Cortex of kidney (tissue), 1 donor: ENCODE results near the gene CLCN4.

Source experiments
- DNase-seq: peaks from one replicate; lab custom pipeline; 2025; lab: John Stamatoyannopoulos, UW

CLCN4 gene

DNA sequence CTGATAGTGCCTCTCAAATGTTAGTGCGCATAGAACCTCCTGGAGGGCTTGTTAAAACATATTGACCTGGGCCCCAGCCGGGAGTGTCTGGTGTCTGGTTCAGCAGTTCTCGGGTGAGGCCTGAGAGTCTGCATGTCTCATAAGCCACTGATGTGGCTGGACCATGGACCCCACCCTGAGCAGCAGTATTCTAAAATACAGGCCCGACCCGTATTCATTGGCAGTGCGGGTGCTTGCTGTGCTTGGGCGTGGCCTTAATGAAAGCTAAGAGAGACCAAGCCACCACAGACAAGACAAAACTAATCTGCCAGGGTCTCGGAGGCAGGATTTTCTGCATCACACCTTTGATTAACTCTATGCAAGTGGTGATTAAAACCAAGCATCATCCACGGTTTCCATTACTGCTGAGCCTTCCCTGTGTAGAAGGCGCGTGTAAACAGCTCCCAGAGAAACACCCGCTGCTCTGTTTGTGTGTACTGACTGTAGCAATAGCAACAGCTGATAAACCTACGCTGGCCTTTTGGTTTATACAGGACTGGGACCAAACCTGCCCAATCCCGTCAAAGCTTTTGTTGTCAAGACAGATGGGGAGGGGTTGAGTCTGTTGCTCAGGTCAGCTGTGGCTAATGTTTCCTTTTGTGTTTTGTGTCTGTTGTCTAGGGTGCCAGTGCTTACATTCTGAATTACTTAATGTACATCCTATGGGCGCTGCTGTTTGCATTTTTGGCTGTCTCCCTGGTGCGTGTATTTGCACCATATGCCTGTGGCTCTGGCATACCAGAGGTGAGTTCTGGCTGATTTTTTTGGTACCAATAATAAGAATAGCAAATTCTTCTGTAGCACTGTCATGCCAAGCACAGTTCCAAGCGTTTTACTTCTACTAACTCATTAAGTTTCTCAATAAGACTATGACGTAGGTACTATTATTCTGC lies 40.8 kb downstream of the CLCN4 start:
- DNase-seq = no peak

DNA sequence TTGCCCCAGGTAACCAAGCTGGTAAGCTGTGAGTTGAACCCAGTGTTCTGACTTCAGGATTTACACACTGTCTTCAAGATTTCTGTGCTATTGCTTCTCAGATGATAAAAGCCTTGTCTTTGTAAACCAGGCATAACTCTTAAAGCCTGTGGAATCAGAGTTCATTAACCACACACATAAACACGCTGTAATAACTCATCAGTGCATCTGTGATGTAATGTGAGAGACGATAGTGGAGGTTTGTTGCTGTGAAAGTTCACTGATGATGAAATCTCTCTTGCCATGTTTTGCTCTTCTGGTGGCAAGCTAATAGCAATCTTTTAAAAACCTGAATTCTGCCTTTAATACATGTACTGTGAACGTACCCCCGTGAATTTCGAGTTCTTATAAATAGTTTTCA lies 41.5 kb downstream of the CLCN4 start:
- no peak for DNase-seq

DNA sequence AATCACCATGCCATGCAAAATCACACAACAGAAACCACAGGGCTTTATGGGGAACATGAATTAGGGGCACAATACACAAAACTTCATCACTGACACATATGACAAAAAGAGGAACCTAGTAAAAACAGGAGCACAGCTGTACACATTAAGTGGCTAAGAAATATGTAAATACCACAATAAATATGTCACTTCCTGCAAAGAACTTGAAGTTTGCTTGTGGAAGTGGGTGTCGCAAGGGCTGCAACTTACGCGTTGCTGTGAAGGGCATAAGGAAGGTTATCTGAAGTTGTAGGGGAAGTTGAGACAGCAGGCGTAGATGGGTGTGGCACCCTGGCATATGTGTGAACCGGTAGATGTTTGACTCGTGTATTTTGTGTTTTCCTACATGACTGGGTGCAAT lies 42.4 kb downstream of the CLCN4 start:
- no peak for DNase-seq

DNA sequence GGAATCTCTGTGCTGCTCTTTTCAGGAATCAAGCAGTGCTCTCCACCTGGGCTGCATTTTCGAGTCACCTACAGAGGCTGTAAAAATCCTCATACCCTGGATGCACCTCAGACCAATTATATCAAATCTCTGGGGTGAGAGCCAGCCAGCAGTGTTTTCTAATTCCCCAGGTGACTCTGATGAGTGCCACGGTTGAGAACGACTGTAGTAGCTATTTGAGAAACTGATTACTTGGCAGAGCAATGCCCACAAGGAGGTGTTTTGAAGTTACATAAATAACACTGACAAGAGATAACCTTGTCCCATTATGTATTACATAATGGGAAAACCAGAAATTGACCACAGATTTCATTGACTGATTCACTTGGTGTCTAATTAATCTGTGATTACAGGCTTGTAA lies 46.8 kb downstream of the CLCN4 start:
- DNase-seq = no peak

DNA sequence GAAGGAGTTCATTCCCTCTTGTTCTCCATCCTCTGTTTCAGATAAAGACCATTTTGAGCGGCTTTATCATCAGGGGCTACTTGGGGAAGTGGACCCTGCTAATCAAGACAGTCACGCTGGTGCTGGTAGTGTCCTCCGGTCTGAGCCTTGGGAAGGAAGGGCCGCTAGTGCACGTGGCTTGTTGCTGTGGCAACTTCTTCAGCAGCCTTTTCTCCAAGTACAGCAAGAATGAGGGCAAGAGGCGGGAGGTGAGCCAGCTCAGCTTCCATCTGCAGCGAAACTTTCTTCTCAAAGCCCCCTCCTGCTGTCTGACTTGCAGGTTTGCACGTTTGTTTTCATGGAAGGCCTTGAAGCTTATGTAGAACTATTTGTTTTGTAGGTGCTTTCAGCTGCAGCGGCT lies 49.5 kb downstream of the CLCN4 start:
- no peak for DNase-seq

DNA sequence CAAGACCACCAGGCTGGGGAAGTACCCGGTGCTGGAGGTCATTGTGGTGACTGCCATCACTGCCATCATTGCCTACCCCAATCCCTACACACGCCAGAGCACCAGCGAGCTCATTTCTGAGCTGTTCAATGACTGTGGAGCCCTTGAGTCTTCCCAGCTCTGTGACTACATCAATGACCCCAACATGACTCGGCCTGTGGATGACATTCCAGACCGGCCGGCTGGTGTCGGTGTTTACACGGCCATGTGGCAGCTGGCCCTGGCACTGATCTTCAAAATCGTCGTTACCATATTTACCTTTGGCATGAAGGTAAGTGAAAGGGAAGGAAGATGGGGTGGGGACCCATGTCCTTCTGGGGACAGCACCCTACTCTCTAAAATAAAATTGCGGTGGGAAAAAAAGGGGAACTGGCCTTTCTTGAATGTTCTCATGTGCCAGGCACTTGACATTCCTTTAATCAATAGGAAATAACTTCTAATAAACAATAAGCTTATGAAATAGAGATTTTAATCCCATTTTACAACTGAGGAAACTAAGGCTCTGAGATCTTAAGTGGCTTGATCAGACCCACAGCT lies 51.6 kb downstream of the CLCN4 start:
- DNase-seq = no peak

DNA sequence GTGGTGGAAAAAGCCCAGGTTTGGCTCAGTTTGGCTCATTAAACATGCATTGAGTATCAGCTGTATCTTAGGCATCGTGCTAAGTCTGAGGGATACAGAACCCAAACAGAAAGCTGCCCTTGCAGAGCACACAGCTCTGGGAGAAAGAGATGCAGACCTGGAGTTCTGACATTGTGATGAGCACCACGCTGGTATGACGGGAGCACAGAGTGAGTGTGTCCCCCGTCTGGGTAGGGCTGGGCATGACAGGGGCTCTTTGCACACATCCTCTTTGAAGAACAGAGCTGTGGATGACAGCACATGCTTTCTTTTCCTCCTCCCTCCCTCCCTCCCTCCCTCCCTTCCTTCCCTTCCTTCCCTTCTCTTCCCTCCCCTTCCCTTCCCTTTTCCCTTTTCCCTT lies 52.2 kb downstream of the CLCN4 start:
- DNase-seq = no peak

DNA sequence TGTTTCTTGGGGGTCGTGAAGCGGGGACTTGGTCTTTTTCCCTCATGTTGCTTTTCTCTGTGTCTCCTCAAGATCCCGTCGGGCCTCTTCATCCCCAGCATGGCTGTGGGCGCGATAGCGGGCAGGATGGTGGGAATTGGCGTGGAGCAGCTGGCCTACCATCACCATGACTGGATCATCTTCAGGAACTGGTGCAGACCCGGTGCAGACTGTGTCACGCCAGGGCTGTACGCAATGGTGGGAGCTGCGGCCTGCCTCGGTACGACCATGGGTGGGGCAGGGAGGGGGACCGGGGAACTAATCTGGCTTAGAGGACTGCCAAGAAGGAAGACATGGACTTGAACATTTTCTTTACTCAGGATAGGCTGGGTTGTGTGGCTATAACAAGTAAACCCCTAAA lies 55.6 kb downstream of the CLCN4 start:
- no peak for DNase-seq

DNA sequence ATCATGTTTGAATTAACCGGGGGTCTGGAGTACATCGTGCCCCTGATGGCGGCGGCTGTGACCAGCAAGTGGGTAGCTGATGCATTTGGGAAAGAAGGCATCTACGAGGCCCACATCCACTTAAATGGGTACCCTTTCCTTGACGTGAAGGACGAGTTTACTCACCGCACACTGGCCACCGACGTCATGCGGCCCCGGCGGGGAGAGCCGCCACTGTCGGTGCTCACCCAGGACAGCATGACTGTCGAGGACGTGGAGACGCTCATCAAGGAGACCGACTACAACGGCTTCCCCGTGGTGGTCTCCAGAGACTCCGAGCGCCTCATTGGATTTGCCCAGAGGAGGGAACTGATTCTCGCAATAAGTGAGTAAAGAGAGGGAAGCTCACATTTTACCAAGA lies 56.9 kb downstream of the CLCN4 start:
- DNase-seq = no peak

DNA sequence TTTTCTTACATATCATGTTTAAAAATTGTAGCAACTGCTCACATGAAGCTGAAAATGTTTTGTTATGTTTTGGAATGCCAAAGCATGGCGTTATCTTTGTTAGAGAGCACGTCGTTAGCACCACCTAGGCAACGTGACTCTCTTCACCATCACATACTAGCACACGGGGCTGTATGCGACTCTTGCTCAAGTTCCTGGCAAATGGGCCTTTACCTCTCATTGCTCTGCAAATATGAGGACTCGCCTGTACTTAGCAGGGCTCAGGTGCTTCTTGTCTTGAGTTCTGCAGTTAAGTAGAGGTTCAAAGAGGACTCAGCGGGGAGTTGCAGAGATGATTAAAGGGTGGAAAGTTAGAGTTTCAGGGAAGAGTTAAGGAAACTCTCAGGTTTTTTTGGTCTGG lies 59.4 kb downstream of the CLCN4 start:
- no peak for DNase-seq

DNA sequence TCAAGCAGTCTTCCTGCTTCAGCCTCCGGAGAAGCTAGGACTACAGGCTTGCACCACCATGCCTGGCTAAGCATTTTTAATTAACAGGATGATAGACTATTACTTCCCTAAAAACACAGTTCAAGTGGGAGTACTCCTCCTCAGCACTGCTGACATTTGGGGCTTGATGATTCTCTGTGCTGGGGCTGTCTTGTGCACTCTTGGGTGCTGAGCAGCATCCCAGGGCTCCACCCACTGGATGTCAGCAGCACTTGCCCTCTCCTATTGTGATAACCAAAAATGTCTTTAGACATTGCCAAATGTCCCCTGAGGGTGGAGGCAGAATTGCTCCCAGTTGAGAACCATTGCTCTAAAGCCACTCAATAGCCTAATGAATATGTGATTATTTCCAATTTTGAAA lies 60.4 kb downstream of the CLCN4 start:
- DNase-seq = no peak

DNA sequence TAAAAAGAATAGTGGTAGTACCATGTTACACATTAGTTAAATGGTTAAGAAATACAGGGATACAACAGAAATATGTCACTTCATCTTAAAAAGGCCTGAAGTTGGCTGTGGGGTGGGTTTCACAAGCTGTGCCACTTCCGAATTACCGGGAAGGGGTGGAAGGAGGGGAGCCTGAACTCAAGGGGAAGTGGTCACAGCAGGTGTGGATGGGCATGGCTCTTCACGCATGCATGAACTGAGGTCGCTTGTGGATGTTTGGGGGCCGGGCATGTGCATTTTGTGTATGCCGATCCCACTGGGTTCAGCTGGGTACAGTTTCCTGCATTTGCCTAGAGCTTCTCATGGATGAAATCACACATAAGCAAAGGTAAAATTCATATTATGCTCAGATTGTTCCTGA lies 64.9 kb downstream of the CLCN4 start:
- DNase-seq = no peak

DNA sequence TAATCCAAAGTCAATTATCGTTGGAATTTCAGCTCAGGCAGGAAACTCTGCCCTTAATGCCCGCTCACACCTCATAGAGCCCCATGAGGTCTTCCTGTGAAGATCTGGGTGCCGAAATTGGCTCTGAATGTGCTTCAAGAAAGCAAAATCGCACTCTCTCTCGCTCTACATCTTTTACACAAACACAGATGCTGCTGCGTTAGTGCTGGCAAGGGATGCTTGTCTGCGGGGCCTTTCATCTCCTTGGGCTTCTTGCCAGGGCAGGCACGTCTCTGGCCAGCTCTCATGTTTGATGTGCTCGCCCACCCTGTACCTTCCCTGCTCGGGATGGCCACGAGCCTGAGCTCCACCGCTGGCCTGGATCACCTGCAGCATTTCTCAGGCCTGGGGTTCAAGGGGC lies 66.5 kb downstream of the CLCN4 start:
- DNase-seq = no peak

DNA sequence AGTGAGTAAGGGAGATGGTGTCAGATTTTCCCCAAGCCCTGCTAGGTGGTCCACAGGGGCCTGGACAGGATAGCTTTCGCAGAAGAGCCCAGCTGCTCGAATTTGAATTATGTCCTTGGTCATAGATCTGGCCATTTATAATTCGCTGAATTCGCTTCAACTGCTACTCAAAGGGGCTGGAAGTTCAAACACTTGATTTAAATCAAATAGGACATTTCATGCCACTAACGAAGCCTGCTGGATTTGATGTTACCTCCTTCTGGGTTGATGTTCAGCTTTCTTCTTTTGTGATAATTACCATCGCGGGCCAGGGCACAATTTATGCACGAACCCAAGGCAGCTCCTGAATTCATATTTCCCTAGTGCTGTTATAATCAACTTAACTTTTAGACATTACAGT lies 67.0 kb downstream of the CLCN4 start:
- DNase-seq = no peak

DNA sequence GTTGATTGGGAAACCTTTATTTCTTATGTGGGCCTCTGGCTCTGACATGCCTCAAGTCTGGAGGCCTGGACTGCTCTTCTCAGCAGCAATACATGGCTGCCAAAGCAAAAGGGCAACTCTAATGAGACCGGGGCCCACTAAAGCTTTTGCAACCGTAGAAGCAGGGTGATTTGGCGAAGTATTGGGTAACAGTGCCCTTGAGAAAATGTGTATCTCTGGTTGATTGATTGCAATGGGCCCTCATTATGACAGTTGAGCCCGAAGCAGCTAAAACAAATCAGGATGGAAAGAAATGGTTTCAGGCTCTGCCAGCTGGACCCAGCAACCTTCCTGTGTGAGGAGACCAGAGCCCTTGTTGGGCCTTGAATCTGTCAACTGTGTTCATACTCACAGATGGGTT lies 73.4 kb downstream of the CLCN4 start:
- DNase-seq = no peak

DNA sequence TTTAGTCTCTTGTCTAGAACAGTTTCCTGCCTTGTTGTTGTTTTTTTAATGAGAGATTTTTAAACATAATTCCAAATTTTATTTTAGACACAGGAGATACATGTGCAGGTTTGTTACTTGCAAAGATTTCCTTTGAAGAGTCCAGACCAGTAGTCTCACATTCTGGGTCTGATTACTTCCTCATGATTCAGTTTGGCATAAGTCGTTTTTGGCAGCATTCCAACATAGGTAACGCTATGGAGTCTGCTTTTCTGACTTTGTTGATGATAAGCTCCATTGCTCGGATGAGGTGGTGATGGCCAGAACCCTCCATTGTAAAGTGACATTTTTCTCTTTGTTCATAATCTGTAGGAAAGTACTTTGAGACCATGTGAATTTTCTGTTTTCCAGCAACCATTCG lies 74.7 kb downstream of the CLCN4 start:
- DNase-seq = no peak

DNA sequence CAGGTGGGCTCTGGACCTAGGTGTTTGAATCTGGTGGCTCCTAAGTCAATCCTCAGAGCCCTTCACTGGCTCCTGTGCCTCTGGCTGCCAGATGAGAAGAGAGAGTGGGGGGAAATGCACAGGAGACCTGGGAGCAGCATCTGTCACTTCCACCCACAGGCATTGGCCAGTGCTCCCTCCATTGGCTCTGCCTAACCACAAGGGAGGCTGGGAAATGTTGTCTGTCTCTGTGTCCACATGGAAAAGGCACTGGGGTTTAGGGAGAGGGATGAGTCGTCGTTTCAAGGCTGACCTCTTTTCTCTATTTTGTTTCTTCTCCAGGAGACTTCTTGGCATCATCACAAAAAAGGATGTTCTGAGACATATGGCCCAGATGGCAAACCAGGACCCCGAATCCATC lies 76.4 kb downstream of the CLCN4 start:
- no peak for DNase-seq

DNA sequence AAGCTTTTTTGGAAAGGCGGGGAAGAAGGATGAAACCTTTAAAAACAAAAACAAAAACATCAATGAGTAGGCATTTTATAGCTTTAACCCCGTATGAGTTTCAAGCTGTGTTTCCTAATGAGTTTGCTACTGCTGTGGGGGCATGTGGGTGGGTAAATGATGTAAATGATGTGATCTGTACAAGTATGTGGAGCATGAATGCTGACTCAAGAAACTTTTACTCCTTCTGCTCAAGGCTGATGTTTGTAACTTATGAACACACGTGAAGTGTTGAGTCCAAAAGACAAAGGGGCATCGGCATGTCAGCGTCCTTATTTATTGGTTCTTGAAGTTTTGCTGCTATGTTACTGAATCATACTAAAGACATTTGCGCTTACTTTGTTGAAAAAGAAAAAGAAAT lies 76.9 kb downstream of the CLCN4 start:
- no peak for DNase-seq

DNA sequence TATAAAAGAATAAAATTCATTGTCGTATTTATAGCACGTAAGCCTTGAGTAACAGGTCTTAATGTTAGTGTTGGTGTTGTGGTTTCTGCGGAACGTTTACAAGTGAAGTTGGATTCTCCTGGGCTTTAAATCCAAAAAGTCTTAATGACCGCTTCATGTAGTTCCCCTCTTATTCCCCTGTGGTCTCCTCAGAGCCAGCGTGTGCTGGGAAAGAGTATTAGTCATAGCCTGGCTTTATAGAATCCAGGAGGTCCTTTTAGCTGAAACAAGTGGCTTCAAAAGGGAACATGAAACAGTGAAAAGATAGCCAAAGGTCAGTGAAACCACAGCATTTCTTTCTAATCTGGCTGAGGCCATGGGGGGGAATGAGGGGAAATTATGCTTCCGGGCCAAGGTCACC lies 79.1 kb downstream of the CLCN4 start:
- DNase-seq = no peak

DNA sequence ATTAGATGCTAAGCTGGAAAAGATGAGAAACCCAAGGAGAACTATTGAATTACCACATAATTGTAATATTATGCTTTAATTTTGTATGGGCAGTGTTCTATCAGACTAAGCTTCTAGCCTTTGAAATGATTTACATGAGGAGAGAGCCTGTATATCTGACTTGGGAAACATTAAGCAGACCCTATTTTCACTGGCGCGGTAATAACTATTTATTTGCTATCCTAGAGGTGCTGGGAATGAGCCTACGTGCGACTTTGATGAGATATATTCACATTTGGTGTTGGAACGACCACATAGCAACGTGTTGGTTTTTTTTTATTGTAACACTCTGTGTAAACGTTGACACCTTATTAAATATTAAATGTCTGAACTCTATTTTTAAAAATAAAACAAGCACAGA lies 80.5 kb downstream of the CLCN4 start:
- DNase-seq = no peak

DNA sequence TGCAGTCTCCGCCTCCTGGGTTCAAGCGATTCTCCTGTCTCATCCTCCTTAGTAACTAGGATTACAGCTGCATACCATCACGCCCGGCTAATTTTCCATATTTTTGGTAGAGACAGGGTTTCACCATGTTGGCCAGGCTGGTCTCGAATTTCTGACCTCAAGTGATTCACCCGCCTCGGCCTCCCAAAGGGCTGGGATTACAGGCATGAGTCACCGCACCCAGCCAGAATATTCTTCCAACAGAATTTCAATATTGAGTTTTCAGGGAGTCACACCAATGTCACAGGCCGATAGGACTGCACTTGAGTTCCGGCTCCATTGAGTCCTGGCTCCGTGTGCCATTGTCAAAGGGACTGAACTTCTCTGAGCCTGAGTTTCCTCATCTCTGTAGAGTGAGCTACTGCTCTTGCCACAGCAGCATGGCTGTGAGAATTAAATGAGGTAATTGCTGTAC lies 82.9 kb downstream of the CLCN4 start:
- no peak for DNase-seq

DNA sequence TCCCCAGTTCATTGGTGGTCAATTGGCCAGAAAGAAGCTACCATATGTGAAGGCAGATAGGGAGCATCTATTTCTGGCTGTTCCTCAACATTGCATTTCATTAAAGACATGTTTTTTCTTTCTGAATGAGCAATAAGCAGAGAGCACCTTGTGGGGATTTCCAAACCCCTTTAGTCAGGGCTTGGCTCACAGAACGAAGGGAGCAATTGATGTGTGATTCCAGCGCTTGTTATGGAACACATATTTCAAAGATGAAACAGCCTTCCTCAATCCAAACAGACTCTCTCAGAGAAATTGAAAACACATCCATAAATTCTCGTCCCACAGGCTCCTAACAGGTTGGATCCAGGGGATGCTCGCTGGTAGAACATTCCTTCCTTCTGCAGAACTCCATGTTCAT lies 84.1 kb downstream of the CLCN4 start:
- DNase-seq = no peak

DNA sequence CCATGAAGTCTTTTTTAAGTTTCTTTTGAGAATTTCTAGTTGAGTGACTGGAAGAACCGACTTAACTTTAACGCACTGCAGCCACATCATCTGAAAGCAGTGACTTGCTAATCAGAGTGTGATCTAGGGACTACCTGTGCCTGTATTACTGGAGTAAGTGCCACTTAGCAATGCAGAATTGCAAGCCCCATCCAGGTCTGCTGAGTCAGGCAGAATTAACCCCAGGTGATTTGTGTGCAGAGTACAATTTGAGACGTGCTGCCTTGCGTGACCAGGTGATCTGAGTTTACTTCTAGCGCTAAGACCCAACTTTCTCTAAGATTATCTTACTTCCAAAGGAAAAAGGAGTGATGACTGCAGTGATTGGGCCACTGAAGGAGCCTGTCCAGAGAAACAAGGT lies 85.3 kb downstream of the CLCN4 start:
- DNase-seq = no peak

DNA sequence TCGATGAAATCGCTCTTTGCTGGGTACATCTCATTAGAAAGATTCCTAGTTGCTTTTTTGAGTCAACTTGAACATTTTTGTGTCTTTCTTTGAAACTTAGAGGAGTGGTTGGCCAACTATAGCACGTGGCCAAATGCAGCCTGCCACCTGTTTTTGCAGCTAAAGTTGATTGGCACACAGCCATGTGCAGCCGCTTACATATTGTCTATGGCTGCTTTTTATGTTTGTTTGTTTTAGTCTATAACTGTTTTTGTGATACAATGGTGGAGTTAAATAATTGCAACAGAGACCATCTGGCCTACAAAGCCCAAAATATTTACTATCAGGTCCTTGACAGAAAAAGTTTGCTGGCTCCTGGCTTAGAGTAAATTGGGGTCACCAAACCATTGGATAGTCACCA lies 86.3 kb downstream of the CLCN4 start:
- no peak for DNase-seq
